ENCODE data around the gene TMEM196.

GRCh38 chr7:19670806-19671205 lies 102.6 kb downstream of the TMEM196 start:
- TF ChIP-seq CTCF (IDR thresholded peaks at IDR 0.05; ENCODE audit: low read depth, low read length, poor library complexity, severe bottlenecking) (no peak), EZH2phosphoT487 (IDR thresholded peaks at IDR 0.05; ENCODE audit: borderline replicate concordance, low read length) (no peak)
